Islet precursor cell (in vitro differentiated cells): ENCODE measurements around the gene C16orf54.
"Not testable (repeated sequence)": the region's sequence is repeated elsewhere in the genome, so short reads cannot be mapped to it uniquely, and the experiment has no call there.

Experiments used
- DNase-seq: peaks from one replicate; pipeline ENCODE4 v3.0.0-alpha.2; 2018

Gene C16orf54

DNA sequence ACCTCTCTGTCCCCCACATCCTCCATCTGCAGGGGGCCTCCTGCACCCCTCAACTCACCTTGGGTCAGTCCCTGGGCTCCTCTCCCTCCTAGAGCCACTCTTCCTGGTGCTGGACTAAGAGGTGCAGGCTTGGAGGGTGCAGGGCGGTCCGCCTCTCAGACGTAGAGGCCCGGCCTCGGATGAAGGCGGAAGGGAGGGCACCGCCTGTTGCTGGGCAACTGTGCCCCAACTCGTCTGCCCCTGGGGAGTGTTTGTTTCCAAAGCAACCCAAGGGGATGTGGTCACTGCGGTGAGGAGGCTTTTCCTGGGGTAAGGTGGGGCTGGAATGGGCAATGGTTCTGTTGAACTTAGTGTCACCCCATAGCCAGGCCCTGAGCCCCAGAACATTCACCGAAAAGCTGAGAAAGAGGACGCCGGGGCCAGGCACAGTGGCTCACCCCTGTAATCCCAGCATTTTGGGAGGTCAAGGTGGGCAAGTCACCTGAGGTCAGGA, at the start of gene C16orf54:
TSS of gene C16orf54 (minus strand) at position 138 of the 493 bp plus-strand sequence. CDS start 1,039 bp downstream, outside the sequence.
- no peak for DNase-seq

DNA sequence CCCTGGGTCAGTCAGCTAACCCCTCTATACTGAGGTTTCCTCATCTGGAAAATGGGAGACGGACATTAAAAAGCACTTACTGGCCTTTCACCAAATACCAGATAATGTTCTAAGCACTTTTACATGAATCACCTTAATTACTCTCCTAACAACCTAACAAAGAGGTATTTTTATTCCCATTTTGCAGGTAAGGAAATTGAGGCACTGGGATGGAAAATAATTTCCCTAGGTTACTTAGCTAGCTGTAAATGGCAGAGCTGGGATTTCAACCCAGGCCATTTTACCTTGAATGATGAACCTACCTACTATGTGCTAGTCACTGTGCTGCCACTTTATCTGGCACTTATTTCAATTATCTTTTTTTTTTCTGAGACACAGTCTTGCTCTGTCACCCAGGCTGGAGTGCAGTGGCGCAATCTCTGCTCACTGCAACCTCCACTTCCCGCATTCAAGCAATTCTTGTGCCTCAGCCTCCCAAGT, 48.5 kb upstream of the C16orf54 start:
- no peak for DNase-seq

DNA sequence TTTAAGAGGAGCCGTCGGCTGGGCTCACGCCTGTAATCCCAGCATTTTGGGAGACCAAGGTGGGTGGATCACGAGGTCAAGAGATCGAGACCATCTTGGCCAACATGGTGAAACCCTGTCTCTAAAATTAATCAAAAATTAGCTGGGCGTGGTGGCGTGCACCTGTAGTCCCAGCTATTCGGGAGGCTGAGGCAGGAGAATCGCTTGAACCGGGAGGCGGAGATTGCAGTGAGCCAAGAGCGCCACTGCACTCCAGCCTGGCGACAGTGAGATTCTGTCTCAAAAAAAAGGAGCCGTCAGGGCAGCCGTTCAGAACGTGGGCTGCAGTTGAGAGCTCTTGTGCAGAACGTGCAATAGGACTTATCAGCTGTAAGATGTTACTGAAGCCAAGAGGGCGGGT, 47.4 kb upstream of the C16orf54 start:
- not testable (repeated sequence) for DNase-seq

DNA sequence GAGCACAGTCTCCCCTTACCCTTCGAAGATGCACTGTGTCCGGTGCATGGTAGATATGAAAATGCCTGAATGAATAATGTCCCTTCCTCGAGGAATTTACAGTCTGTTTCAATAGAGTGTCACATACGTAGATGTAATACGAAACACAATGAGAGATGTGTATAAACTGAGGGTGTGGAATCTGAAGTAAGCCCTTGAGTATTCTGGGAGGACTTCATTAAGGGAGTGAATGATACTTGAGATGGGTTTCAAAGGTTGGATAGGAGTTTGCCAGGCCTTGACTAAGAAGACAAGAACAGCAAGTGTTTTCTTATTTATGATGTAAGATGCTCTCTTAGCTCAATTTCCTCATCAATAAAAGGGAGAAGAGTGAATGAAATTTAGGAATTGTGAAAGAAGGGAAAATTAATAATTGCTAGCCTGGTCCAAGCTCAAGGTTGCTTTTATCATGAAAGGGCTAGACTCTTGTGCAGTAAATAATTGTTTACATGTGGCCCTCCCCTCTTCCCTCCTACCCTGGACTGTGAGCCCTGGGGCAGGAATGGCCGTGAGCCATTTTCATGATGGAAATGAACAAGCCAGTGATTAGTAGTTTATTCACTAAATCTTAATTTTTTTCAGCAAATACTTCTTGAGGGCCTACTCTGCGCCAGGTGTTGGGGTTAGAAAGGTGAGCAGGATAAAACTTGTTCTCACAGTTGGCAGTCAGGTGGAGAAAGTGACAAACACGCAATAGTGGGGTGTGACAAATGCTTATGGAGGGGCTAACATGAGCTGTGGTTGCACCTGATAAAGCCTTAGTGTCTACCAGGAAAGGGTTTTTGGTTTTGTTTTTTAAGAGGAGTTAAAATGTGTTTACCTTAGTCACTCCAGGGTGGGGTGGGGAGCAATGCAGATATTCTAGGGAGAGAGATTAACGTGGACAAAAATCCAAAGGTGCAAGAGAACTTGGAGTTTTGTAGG, 46.3 kb upstream of the C16orf54 start:
- DNase-seq = no peak

DNA sequence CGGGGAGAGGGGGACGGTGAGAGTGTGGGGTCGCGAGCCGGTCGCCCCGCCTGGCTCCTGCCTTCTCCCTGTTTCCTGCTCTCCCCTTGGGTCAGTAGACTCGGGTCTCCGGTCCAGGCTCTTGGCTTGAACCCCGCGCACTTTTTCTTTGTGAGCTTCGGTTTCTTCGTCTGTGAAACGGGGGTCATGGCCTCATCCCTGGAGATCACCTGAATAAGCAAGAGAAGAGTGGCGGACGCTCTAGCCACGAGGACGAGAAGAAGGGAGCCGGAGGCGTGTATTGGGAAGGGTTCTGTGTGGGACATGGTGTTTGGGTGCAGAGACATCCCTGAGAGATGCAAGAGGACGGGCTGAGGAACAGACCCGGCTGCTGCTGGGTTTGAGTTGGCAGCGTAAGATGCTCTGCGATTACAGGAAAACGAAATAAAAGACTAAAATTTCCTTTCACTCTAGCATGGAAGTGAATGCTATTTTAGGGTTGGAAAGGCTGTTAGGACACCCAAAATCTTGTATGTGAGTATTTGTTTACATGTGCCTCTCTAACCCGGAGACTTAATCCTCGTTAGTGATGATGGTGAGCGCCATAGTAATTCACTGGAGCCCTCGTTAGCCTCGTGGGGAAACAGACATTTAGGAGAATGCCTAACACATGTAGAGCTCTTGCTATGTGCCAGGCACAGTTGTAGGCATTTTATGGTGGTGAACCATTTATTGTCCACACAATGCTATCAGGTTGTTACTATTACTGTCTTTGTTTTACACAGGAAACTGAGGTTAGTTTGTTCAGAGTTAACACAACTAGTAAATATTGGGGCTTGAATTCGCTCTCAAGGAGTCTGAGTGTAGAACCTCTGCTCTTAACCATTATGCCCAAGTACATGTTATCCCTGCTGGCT, 45.4 kb upstream of the C16orf54 start:
- DNase-seq = no peak

- peak; percentile 100 for DNase-seq
Observed at GRCh38 chr16:29790183-29790948, 44.6 kb upstream of the C16orf54 start, which contains the start of gene KIF22. Gene KIF22 (plus strand): TSS chr16:29790751. CDS start chr16:29790760, 9 bp downstream.

DNA sequence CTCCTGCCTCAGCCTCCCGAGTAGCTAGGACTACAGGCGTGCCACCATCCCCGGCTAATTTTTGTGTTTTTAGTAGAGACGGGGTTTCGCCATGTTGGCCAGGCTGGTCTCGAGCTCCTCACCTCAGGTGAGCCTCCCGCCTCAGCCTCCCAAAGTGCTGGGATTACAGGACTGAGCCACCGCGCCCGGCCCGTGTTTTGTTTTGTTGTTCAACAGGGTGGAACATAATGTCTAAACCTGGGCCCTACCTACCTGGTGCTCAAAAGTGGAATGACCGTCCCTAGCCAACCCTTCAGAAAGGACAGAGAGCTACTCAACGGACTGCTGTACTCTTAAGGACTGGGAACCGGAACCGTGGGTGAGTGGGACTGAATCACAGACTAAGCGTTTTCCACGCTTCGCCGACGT, 44.0 kb upstream of the C16orf54 start:
- no peak for DNase-seq

GRCh38 chr16:29787155-29787554, 41.4 kb upstream of the C16orf54 start:
- DNase-seq = not testable (repeated sequence)

GRCh38 chr16:29784901-29785500, 39.2 kb upstream of the C16orf54 start:
- peak; percentile 85 for DNase-seq

GRCh38 chr16:29784157-29784556, 38.4 kb upstream of the C16orf54 start:
- DNase-seq = no peak

DNA sequence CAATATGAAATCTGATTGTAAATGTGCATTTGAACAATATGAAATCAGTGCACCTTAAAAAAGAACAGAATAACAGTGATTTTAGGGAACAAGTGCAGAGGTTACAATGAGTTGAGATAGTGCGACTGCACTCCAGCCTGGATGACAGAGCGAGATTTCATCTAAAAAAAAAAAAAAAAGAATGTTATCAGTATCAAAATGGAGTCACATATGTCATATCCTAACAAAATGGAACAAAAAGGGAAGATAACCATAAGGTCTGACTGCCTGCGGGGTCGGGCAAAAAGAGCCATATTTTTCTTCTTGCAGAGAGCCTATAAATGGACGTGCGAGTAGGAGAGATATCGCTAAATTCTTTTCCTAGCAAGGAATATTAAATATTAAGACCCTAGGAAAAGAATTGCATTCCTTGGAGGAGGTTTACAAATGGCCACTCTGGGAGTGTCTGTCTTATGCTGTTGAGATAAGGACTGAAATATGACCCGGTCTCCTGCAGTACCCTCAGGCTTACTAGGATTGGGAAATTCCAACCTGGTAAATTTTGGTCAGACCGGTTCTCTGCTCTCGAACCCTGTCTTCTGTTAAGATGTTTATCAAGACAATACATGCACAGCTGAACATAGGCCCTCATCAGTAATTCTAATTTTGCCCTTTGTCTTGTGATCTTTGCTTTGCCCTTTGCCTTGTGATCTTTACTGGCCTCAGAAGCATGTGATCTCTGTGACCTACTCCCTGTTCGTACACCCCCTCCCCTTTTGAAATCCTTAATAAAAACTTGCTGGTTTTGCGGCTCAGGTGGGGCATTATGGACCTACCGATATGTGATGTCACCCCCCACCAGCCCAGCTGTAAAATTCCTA, 37.5 kb upstream of the C16orf54 start:
- DNase-seq = peak; percentile 63

- peak; percentile 84 for DNase-seq
Observed at GRCh38 chr16:29779474-29779873, 33.7 kb upstream of the C16orf54 start.

DNA sequence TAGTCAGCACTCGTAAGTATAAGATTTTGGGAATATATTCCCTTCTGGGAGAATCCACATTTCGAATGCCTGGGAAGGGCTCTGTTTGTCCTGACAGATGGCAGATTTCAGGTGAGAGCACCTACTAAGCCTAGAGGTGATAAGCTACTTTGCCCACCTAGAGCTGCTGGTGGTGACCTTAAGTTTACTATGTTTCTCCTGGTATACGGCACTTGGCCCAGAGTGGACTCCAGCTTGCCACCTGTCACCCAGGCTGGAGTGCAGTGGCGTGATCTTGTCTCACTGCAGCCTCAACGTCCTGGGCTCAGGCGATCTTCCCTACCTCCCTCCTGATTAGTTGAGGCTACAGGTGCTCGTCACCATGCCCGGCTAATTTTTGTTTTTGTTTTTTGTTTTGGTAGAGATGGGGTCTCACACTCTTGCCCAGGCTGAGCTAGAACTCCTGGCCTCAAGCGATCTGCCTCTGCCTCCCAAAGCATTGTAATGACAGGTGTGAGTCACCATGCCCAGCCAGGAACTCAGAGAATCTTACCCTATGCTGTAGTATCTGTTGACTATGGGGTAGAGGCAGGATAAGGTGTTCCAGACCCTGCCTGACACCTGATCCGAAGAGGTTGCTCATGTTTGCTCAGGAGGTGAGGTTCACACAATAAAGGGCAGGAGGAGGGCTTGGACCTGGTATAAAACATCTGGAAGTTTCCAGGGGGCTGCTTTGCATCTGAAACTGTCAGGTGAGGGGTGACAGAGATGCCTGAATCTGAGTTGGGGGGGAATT, 32.0 kb upstream of the C16orf54 start, which contains the start of gene ZG16:
TSS of gene ZG16 (plus strand) at position 681 of the 775 bp plus-strand sequence. CDS start 1,011 bp downstream, outside the sequence.
- DNase-seq = no peak

DNA sequence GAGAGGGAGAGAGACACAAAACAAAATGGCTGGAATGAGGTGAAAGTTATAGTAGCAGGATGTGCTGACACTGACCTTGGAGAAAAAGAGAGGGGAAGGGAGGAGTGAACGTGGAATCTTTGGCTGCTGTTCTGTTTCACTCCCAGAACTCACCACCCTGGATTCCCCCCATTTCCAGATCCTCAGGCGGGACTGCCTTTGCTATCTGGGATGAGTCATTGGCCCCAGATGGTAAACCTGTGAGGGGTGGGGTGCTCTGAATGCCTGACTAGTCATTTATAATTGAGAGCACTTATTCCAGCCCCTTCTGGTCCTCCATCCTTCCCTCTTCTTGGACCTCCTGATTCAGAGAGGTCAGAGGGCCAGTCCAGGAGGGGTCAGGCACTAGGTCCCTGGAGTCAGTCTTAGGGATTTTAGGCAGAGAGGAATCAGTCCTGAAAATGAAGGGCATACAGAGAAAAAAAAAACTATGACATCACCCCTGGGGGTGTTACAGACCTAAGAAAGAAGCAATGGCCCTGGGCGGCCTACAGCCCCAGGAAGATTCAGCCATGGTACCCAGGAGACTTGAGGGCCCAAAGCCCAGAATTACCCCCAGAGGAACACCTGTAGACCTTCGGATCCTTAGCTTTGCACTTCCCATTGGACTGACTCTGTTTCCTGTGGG, 30.1 kb upstream of the C16orf54 start:
- peak; percentile 77 for DNase-seq

- no peak for DNase-seq
Observed at GRCh38 chr16:29774730-29775129, 28.9 kb upstream of the C16orf54 start.

DNA sequence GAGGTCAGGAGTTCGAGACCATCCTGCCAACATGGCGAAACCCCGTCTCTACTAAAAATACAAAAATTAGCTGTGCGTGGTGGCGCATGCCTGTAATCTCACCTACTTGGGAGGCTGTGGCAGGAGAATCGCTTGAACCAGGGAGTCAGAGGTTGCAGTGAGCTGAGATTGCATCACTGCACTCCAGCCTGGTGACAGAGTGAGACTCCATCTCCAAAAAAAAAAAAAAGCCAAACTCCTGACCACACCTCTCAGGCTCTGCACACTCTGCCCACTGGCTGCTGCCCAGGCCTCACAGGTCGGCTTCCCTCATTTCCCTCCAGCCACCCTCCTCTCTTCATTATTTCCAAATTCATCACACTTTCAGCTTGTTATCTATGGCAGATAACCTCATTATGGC, 26.5 kb upstream of the C16orf54 start:
- not testable (repeated sequence) for DNase-seq

DNA sequence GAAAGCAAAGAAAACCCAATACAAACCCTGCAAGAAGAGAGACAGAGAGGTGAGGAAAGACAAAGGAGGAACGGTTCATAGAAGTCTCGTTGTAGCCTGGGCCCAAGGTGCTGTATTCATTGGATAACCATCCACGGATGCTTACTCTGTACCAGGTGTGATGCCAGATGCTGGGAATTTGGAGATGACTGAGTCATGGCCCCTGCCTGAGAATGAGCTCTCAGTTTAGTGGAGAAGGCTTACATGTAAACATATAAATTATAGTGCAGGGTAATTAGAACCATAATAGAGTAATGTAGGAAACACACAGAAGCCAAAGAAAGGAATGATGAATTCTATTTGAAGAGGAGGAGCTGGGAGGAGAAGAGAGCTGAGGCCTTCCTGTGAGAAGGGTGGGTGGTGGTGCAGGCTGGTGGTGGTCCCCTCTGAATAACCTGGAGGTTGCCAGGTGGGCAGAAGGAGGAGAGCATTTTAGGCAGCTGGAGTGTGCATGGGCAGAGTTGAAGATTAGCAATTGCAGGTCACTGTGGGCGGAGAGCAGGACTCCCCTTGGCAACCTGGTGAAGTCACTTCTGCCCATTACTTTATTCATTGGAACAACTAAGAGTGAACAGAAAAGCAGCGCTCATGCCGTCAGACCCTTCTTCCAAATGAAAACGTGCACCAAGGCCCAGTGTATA, 24.6 kb upstream of the C16orf54 start:
- DNase-seq = no peak

GRCh38 chr16:29769507-29769906, 23.7 kb upstream of the C16orf54 start:
- DNase-seq = no peak

- DNase-seq = no peak
Observed at GRCh38 chr16:29767062-29767461, 21.3 kb upstream of the C16orf54 start.
